Measurements from ENCODE around the gene SLC5A6. TPM values are rescaled to one million over a fixed set of nuclear protein-coding genes. Genes with fewer than 3 reads are reported as not detected.
"Not testable (repeated sequence)": the region's sequence is repeated elsewhere in the genome, so short reads cannot be mapped to it uniquely, and the experiment has no call there.

The SLC5A6 gene
- total RNA-seq, 1 experiment from 2014 or later = 41.8 TPM

- DNase-seq (ENCODE audit: low spot score) = no peak
Measured at GRCh38 chr2:27205206-27205605, 6.9 kb downstream of the SLC5A6 start.

GRCh38 chr2:27204566-27204965 is 7.5 kb downstream of the SLC5A6 start:
- DNase-seq (ENCODE audit: low spot score) = no peak

DNA sequence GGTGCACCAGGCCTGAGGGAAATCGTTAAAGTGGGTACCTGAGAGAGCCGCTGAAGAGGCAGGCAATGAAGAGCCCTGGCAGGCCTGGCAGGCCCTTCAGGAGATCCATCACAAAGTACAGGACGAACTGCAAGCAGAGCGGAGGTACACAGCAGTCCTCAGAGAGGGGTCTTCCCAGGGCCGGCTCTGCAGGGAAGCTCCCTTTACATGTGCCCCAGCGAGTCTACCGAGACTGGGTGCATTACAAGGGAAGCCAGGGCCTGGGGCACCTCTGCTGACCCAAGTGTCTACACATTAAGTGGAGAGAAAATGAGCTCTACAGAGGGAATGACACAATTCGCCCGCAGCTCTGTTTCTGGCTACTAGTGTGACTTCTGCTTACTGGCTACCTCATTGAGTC is 8.3 kb downstream of the SLC5A6 start:
- no peak for DNase-seq (ENCODE audit: low spot score)

GRCh38 chr2:27202854-27203253 is 9.2 kb downstream of the SLC5A6 start:
- no peak for DNase-seq (ENCODE audit: low spot score)

DNA sequence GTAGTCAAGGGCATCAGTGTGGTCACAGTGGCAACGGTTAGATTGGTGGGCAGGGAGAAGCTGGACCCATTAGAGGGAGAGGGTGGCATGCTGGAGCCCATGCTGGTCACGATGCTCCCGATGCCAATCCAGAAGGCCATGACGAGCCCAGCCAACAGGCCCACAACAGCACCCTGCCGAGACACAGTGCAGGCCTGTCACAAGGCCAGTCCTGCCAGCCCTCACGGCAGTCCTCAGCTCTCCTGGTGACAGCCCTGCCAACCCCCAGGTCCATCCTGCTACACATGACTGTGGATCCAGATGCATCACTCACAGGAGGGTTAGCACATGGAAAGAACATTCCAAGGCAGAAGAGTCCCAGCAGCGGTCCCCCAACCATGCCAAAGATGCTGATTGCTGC is 10.4 kb downstream of the SLC5A6 start:
- no peak for DNase-seq (ENCODE audit: low spot score)

- no peak for DNase-seq (ENCODE audit: low spot score)
Measured at GRCh38 chr2:27199241-27199640, 12.8 kb downstream of the SLC5A6 start.

DNA sequence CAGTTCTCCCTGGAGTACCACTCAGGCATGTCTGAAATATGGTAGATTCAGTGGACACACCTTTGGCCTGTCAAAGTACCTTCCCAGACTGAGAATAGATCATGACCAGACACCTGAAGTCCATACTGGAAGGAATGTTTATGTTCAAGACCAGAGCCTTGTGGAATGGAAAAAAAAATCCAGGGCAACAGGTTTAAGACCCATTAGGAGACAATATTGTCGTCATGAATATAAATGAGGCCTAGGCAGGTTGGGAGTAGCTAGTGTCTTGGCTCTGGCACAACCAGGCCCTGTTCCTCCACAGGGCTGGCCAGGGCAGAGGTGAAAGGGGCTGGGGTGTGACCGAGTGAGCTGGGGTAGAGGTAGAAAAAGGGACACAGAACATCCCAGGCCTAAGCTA is 13.4 kb downstream of the SLC5A6 start:
- DNase-seq (ENCODE audit: low spot score) = no peak

DNA sequence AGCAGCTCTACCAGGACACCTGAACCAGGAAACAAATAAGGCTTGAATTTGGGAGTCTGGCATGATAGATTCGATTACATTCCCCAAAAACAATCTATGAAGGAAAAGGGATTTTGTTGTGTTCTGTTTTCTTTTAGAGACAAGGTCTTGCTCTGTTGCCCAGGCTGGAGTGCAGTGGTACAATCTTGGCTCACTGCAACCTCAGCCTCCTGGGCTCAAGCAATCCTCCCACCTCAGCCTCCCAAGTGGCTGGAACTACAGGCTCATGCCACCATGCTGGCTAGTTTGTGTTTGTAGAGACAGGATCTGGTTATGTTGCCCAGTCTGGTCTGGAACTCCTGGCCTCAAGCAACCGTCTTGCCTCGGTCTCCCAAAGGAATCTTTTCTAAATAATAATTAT is 14.0 kb downstream of the SLC5A6 start:
- not testable (repeated sequence) for DNase-seq (ENCODE audit: low spot score)

GRCh38 chr2:27195799-27196198 is 16.3 kb downstream of the SLC5A6 start:
- not testable (repeated sequence) for DNase-seq (ENCODE audit: low spot score)

DNA sequence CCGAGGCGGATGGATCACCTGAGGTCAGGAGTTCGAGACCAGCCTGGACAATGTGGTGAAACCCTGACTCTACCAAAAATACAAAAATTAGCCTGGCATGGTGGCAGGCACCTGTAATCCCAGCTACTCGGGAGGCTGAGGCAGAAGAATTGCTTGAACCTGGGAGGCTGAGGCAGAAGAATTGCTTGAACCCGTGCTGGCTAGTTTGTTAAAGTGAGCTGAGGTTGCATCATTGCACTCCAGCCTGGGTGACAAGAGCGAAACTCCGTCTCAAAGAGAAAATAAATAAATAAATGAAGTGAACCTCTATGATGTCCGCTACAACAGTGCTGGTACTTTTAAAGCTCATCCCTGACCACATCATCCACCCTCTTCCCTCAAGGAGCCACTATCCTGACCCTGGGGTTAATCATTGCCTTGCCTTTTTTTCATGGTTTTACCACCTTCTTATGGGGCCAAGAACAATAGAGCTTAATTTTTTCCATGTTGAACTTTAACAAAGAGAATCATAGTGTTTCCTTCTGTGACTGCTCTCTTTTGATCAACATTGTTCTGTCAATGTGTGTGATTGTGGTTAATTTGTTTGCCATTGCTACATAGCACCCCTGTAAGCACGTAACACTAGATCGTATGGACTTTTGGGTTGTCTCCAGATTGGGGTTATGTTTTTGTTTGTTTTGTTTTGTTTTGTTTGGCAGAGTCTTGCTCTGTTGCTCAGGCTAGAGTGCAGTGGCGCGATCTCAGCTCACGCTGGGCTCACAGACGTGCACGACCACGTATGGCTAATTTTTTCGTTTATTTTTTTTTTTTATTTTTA is 17.3 kb downstream of the SLC5A6 start:
- DNase-seq (ENCODE audit: low spot score) = no peak

- DNase-seq (ENCODE audit: low spot score) = peak; percentile 62
Measured at GRCh38 chr2:27191070-27191829, 20.8 kb downstream of the SLC5A6 start.

DNA sequence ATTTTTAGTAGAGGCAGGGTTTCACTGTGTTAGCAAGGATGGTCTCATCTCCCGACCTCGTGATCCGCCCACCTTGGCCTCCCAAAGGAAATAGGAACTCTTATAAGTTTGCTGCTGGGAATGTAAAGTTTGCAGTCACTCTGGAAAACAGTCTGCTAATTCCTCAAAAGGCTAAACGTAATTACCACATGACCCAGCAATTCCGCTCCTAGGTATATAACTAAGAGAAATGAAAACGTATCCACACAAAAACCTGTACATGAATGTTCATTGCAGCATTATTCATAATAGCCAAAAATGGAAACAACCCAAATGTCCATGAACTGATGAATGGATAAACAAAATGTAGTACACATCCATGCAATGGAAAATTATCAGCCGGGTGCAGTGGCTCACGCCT is 22.1 kb downstream of the SLC5A6 start:
- DNase-seq (ENCODE audit: low spot score) = no peak

DNA sequence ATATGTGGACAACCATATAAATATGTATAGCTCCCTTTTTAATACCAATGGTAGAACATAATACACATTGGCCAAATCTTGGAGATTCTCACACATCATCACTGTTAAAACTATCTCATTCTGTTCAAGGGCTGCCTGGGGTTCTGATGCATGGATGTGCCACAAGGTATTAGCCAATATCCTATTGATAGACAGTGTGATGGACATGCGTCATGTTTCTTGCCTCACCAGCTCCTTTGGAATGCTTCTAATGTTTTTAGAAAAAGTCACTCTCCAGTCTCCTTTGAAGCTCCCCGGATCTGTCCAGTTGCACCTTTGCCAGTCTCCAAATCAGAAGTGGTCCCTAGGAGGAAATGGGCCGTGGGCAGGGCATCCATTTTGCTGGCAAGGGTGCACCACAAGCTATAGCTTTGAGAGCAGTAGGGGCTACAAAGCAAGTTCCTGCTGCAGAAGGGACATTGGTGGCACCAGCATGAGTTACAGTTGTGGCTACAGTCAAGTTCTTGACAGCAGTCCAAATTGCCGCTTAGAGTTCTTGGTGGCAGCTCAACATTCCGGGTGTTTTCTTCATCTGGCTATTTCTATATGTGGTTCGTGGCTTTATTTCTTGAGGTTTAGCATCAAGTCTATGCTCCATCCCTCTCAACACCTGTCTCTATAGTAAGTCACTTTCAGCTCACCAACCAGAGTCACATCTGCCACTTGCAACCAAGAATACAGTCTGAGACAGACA is 25.3 kb downstream of the SLC5A6 start:
- DNase-seq (ENCODE audit: low spot score) = no peak

DNA sequence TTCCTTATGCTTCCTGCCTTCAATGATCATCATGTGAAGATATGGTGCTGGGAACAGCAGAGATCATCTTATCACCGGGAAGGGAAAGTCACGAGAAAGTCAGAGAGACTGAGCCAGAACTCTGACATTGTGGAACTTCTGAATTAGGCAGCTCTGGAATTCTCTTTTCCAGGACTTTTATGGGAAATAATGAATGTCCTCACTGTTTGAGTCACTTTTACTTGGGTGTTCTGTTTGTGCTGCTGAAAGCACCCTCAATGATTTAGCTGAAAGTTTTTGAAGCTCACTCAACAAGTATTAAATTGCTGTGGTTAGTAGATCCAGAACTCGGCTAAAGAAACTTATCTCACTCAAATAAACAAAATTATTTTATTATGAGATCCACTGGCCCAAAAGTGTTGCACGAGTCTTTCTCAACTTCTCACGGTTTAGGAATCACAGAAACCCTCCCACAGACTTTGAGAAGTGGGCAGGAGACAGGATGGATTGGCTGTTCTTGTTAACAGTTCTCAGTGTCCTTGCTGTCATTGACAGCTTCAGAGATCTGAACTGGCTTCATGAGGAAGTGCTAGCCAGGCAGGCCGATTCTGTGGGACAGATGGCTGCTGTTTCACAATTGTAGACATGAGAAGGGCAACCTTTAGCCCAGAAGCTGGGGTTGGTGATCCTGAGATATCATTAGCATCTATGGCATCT is 26.6 kb downstream of the SLC5A6 start:
- peak; percentile 18 for DNase-seq (ENCODE audit: low spot score)

- no peak for DNase-seq (ENCODE audit: low spot score)
Measured at GRCh38 chr2:27184115-27184514, 28.0 kb downstream of the SLC5A6 start.

DNA sequence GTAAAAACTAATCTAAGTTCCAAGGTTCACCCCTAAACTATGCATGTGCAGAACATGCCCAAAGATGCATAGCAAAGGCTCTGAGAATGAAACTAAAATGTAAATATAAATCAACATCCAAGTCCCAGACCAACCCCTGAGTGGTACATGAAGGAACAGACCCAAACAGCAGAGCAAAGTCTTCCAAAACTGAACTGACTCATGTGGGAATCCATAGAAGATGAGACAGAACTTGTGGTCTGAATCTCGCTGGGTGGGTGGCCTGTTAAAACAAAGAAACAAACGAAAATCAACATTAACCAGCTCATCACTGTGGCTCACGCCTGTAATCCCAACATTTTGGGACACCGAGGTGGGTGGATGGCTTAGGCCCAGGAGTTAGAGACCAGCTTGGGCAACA is 29.7 kb downstream of the SLC5A6 start:
- no peak for DNase-seq (ENCODE audit: low spot score)

- no peak for DNase-seq (ENCODE audit: low spot score)
Measured at GRCh38 chr2:27179344-27180000, 32.6 kb downstream of the SLC5A6 start.

DNA sequence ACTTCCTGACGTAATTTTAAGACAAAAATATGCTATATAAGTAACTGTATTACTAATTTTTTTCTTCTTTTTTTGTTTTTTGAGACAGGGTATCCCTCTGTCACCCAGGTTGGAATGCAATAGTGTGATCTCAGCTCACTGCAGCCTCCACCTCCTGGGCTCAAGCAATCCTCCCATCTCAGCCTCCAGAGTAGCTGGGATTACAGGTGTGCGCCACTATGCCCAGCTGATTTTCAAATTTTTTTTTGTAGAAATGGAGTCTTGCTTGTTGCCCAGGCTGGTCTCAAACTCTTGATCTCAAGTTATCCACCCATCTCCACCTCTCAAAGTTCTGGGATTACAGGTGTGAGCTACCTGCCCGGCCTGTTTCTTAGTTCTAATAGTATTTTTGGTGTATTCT is 33.6 kb downstream of the SLC5A6 start:
- no peak for DNase-seq (ENCODE audit: low spot score)

- no peak for DNase-seq (ENCODE audit: low spot score)
Measured at GRCh38 chr2:27177441-27178351, 34.4 kb downstream of the SLC5A6 start.

GRCh38 chr2:27175781-27176180 is 36.3 kb downstream of the SLC5A6 start:
- DNase-seq (ENCODE audit: low spot score) = not testable (repeated sequence)

Measured in A172 (cell line).